DOHH2 (cell line): ENCODE measurements around the gene SNX3.

Experiments
- CTCF ChIP-seq: fragments of 200-600 bp; sonication (generic); IDR thresholded peaks from one replicate; pipeline ENCODE4 v1.5.1; 2014; ENCODE audit warnings: antibody characterized with exemption, mild to moderate bottlenecking, low read depth, low read length; ENCODE audit not compliant: poor library complexity, severe bottlenecking
- EZH2phosphoT487 ChIP-seq: fragments of 200-600 bp; sonication (generic); IDR thresholded peaks from 2 replicates; pipeline ENCODE4 v1.6.1; 2017; ENCODE audit warnings: borderline replicate concordance, mild to moderate bottlenecking, antibody characterized with exemption, low read length, moderate library complexity, mixed read lengths

- TF ChIP-seq CTCF (no peak), EZH2phosphoT487 (no peak)
These were observed 86.3 kb downstream of the SNX3 start for GRCh38 chr6:108174371-108175175.
